MM.1S (cell line): ENCODE measurements around the gene GAB2.

ENCODE experiments used
- DNase-seq: peaks from one replicate; pipeline ENCODE4 v3.0.0-alpha.2; 2015
- H2AFZ ChIP-seq: fragments of 300-600 bp; sonication (generic); 2 replicates; pipeline ENCODE4 v1.6.0; 2016; ENCODE audit warnings: antibody characterized with exemption, low read length
- H3F3A ChIP-seq: fragments of 300-600 bp; sonication (generic); 2 replicates; pipeline ENCODE4 v1.6.1; 2016; ENCODE audit warnings: mild to moderate bottlenecking, antibody characterized with exemption, low read length, moderate library complexity, mixed read lengths; ENCODE audit not compliant: insufficient read depth
- H3K27ac ChIP-seq: fragments of 300-600 bp; sonication (generic); 2 replicates; pipeline ENCODE4 v1.5.1; 2016; ENCODE audit warnings: mild to moderate bottlenecking, low read length
- H3K27me3 ChIP-seq: fragments of 300-600 bp; sonication (generic); replicated peaks from 2 replicates; pipeline ENCODE4 v1.6.0; 2016; ENCODE audit warnings: low read length; ENCODE audit not compliant: insufficient read depth
- H3K36me3 ChIP-seq: fragments of 300-600 bp; sonication (generic); replicated peaks from 2 replicates; pipeline ENCODE4 v1.6.1; 2016; ENCODE audit warnings: mild to moderate bottlenecking, low read length, mixed read lengths; ENCODE audit not compliant: insufficient read depth
- H3K4me1 ChIP-seq: fragments of 300-600 bp; sonication (generic); 2 replicates; pipeline ENCODE4 v1.6.1; 2016; ENCODE audit warnings: low read length, mixed read lengths
- H3K4me2 ChIP-seq: fragments of 300-600 bp; sonication (generic); 2 replicates; pipeline ENCODE4 v1.6.0; 2016; ENCODE audit warnings: low read depth, low read length
- H3K4me3 ChIP-seq: fragments of 300-600 bp; sonication (generic); 2 replicates; pipeline ENCODE4 v1.5.1; 2016; ENCODE audit warnings: low read length, mixed read lengths
- H3K79me2 ChIP-seq: fragments of 300-600 bp; sonication (generic); 2 replicates; pipeline ENCODE4 v1.6.1; 2016; ENCODE audit warnings: mixed run types, low read length, mixed read lengths
- H3K9ac ChIP-seq: fragments of 300-600 bp; sonication (generic); 2 replicates; pipeline ENCODE4 v1.6.1; 2016; ENCODE audit warnings: low read length, mixed read lengths
- H3K9me2 ChIP-seq: fragments of 300-600 bp; sonication (generic); replicated peaks from 2 replicates; pipeline ENCODE4 v1.6.1; 2016; ENCODE audit warnings: mild to moderate bottlenecking, low read length, mixed read lengths; ENCODE audit not compliant: insufficient read depth
- H3K9me3 ChIP-seq: fragments of 300-600 bp; sonication (generic); replicated peaks from 2 replicates; pipeline ENCODE4 v1.6.1; 2016; ENCODE audit warnings: mild to moderate bottlenecking, low read length, mixed read lengths; ENCODE audit not compliant: insufficient read depth
- H4K20me1 ChIP-seq: fragments of 300-600 bp; sonication (generic); 2 replicates; pipeline ENCODE4 v1.6.1; 2016; ENCODE audit warnings: mild to moderate bottlenecking, low read length, moderate library complexity, mixed read lengths; ENCODE audit not compliant: insufficient read depth
- CTCF ChIP-seq: fragments of 300-600 bp; sonication (generic); IDR thresholded peaks from 2 replicates; pipeline ENCODE4 v1.5.1; 2016; ENCODE audit warnings: antibody characterized with exemption, low read length, mixed read lengths
- EZH2 ChIP-seq: fragments of 300-600 bp; sonication (generic); optimal IDR thresholded peaks from 2 replicates; pipeline ENCODE3; 2017; ENCODE audit warnings: low read depth, mild to moderate bottlenecking, antibody characterized with exemption, low read length, mixed read lengths
- EZH2phosphoT487 ChIP-seq: fragments of 300-600 bp; sonication (generic); IDR thresholded peaks from 2 replicates; pipeline ENCODE4 v1.6.1; 2018; ENCODE audit warnings: antibody characterized with exemption, low read length

Gene GAB2

GRCh38 chr11:78208257-78209165 lies 209.1 kb downstream of the GAB2 start:
- Histone ChIP-seq H3K4me1 (no peaks in the 10 kb centered on the region), H2AFZ (no peak overlapping the region), H3K4me3 (no peak overlapping the region), H3K79me2 (no peaks in the 10 kb centered on the region), H3K27ac (no peak overlapping the region), H3F3A (no peaks in the 10 kb centered on the region), H3K4me2 (no peak overlapping the region), H3K9ac (no peak overlapping the region), H3K9me2 (no peaks in the 10 kb centered on the region), H4K20me1 (no peaks in the 10 kb centered on the region), H3K9me3 (no peaks in the 10 kb centered on the region), H3K36me3 (no peaks in the 10 kb centered on the region), H3K27me3 (no peaks in the 10 kb centered on the region)
- DNase-seq: no peak
- no peak for TF ChIP-seq EZH2phosphoT487
- TF ChIP-seq CTCF: no peak
- no peak for TF ChIP-seq EZH2

GRCh38 chr11:78207532-78208256 lies 209.9 kb downstream of the GAB2 start:
- TF ChIP-seq CTCF (no peak), EZH2 (no peak), EZH2phosphoT487 (no peak)
- H4K20me1 ChIP-seq: no peaks in the 10 kb centered on the region
- no peak overlapping the region for H3K27ac ChIP-seq

GRCh38 chr11:78205691-78206090 lies 211.9 kb downstream of the GAB2 start:
- no peak for TF ChIP-seq EZH2
- no peak for TF ChIP-seq CTCF
- no peak for TF ChIP-seq EZH2phosphoT487
- H2AFZ ChIP-seq: no peak overlapping the region
- no peak for DNase-seq
- no peaks in the 10 kb centered on the region for H3F3A ChIP-seq
- no peaks in the 10 kb centered on the region for H3K36me3 ChIP-seq
- H3K4me2 ChIP-seq: no peak overlapping the region
- no peak overlapping the region for H3K27ac ChIP-seq
- no peaks in the 10 kb centered on the region for H3K27me3 ChIP-seq
- no peaks in the 10 kb centered on the region for H3K9me2 ChIP-seq
- H3K4me1 ChIP-seq: peaks cover 10% of the 10 kb centered on the region
- H3K9ac ChIP-seq: no peak overlapping the region
- no peaks in the 10 kb centered on the region for H3K79me2 ChIP-seq
- no peaks in the 10 kb centered on the region for H4K20me1 ChIP-seq
- H3K4me3 ChIP-seq: no peak overlapping the region
- no peaks in the 10 kb centered on the region for H3K9me3 ChIP-seq

More at GRCh38 chr11:78207532-78208256, 209.9 kb downstream of the GAB2 start:
- Histone ChIP-seq H3K9ac (no peak overlapping the region), H3K9me3 (no peaks in the 10 kb centered on the region), H3K79me2 (no peaks in the 10 kb centered on the region), H3K4me3 (no peak overlapping the region), H3K4me1 (peaks cover 5% of the 10 kb centered on the region; the same call in 1 of the 2 replicates), H3F3A (no peaks in the 10 kb centered on the region), H3K27me3 (no peaks in the 10 kb centered on the region), H2AFZ (no peak overlapping the region), H3K36me3 (no peaks in the 10 kb centered on the region), H3K9me2 (no peaks in the 10 kb centered on the region), H3K4me2 (no peak overlapping the region)
- DNase-seq: no peak
